HCT116 (cell line): ENCODE measurements around the gene SLC7A10.
A peak's percentile ranks its signal among the peaks of the same experiment; 100 is the strongest.

Experiments
- CEBPB ChIP-seq: IDR thresholded peaks from 2 replicates; pipeline ENCODE4 v1.6.1; 2012; ENCODE audit warnings: low read depth
- ELF1 ChIP-seq: IDR thresholded peaks from 2 replicates; pipeline ENCODE4 v1.6.1; 2012; ENCODE audit warnings: low read depth, borderline replicate concordance
- TF ChIP-seq, protein P1 (sequence below), 3 experiments: fragments of 200-600 bp in 1 of 3; sonication (generic) in 1 of 3; IDR thresholded peaks in 2 of 3; conservative IDR thresholded peaks in 1 of 3; 2 replicates each; pipeline ENCODE4 v1.5.1; 2012 to 2017; ENCODE audit warnings: low read depth in 2 of 3, low read length in 2 of 3, antibody characterized with exemption in 1 of 3, borderline replicate concordance in 1 of 3, control low read depth in 1 of 3, mild to moderate bottlenecking in 1 of 3, mixed read lengths in 1 of 3, mixed run types in 1 of 3, moderate library complexity in 1 of 3; ENCODE audit not compliant: insufficient read depth in 1 of 3

GRCh38 chr19:33245948-33246708 lies 20.5 kb upstream of the SLC7A10 start:
- TF ChIP-seq, protein P1, sequence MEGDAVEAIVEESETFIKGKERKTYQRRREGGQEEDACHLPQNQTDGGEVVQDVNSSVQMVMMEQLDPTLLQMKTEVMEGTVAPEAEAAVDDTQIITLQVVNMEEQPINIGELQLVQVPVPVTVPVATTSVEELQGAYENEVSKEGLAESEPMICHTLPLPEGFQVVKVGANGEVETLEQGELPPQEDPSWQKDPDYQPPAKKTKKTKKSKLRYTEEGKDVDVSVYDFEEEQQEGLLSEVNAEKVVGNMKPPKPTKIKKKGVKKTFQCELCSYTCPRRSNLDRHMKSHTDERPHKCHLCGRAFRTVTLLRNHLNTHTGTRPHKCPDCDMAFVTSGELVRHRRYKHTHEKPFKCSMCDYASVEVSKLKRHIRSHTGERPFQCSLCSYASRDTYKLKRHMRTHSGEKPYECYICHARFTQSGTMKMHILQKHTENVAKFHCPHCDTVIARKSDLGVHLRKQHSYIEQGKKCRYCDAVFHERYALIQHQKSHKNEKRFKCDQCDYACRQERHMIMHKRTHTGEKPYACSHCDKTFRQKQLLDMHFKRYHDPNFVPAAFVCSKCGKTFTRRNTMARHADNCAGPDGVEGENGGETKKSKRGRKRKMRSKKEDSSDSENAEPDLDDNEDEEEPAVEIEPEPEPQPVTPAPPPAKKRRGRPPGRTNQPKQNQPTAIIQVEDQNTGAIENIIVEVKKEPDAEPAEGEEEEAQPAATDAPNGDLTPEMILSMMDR (IDR thresholded peaks at IDR 0.05 in 2 of 3, conservative IDR thresholded peaks at IDR 0.05 in 1 of 3; ENCODE audit: borderline replicate concordance in 1 of 3, insufficient read depth in 1 of 3, low read depth in 2 of 3, low read length in 2 of 3) = peak; percentile 10 to 79 (median 75); a peak in 5 of 6 replicates
- TF ChIP-seq CEBPB = no peak
- TF ChIP-seq ELF1 = no peak
